PC-9 (cell line): Measurements from ENCODE around the gene CMTM7. TPM values are rescaled to one million over a fixed set of nuclear protein-coding genes. Genes with fewer than 3 reads are reported as not detected.
"Not testable (repeated sequence)": the region's sequence is repeated elsewhere in the genome, so short reads cannot be mapped to it uniquely, and the experiment has no call there.

Source experiments
- BruUV-seq: library from RNA; stranded (reverse); fragments of 400-500 nt; replicated peaks from 2 replicates; lab custom pipeline; 2021; lab: Mats Ljungman, UMichigan
- CTCF ChIA-PET: fragments of 300-600 bp; sonication (Branson Sonifier 250); formaldehyde crosslinking; loops from one replicate; lab custom pipeline; 2022; ENCODE audit warnings: antibody characterized with exemption; lab: Charles Lee
- POLR2A ChIA-PET: fragments of 300-600 bp; sonication (Branson Sonifier 250); formaldehyde crosslinking; loops from one replicate; lab custom pipeline; 2022; ENCODE audit warnings: antibody characterized with exemption; ENCODE audit not compliant: unreplicated experiment; lab: Charles Lee
- DNase-seq, 2 experiments: peaks; one replicate each; pipeline versions ENCODE4 v3.0.0 to v3.0.0-alpha.2; 2015 to 2022; ENCODE audit warnings: mixed read lengths in 1 of 2
- H2AFZ ChIP-seq: fragments of 200-600 bp; sonication (generic); 2 replicates; pipeline ENCODE4 v1.8.1; 2017; ENCODE audit warnings: antibody characterized with exemption
- H3F3A ChIP-seq: fragments of 200-600 bp; sonication (generic); 2 replicates; pipeline ENCODE4 v1.8.1; 2017; ENCODE audit warnings: antibody characterized with exemption, mild to moderate bottlenecking, low read depth; ENCODE audit not compliant: insufficient read depth
- H3K27ac ChIP-seq: fragments of 200-600 bp; sonication (generic); 2 replicates; pipeline ENCODE4 v1.6.1; 2016; ENCODE audit warnings: mixed run types
- H3K27me3 ChIP-seq: fragments of 200-600 bp; sonication (generic); 2 replicates; pipeline ENCODE4 v1.6.1; 2016; ENCODE audit warnings: low read depth, mixed run types; ENCODE audit not compliant: insufficient read depth
- H3K36me3 ChIP-seq: fragments of 200-600 bp; sonication (generic); 2 replicates; pipeline ENCODE4 v1.6.1; 2016; ENCODE audit warnings: low read depth, mixed run types
- H3K4me1 ChIP-seq: fragments of 200-600 bp; sonication (generic); replicated peaks from 2 replicates; pipeline ENCODE4 v1.6.1; 2016; ENCODE audit warnings: mixed run types; ENCODE audit not compliant: insufficient read depth
- H3K4me2 ChIP-seq: fragments of 200-600 bp; sonication (generic); 2 replicates; pipeline ENCODE4 v1.6.1; 2017; ENCODE audit warnings: mixed run types
- H3K4me3 ChIP-seq: fragments of 200-600 bp; sonication (generic); 2 replicates; pipeline ENCODE4 v1.6.1; 2016; ENCODE audit warnings: mixed run types
- H3K79me2 ChIP-seq: fragments of 200-600 bp; sonication (generic); 2 replicates; pipeline ENCODE4 v1.6.1; 2017; ENCODE audit warnings: low read depth, mixed run types
- H3K9me2 ChIP-seq: fragments of 200-600 bp; sonication (generic); 2 replicates; pipeline ENCODE4 v1.8.1; 2017; ENCODE audit warnings: mild to moderate bottlenecking; ENCODE audit not compliant: insufficient read depth
- H3K9me3 ChIP-seq: fragments of 200-600 bp; sonication (generic); 2 replicates; pipeline ENCODE4 v1.8.1; 2016; ENCODE audit warnings: low read depth; ENCODE audit not compliant: insufficient read depth
- H4K20me1 ChIP-seq: fragments of 200-600 bp; sonication (generic); 2 replicates; pipeline ENCODE4 v1.8.1; 2017; ENCODE audit not compliant: insufficient read depth
- CTCF ChIP-seq: fragments of 200-600 bp; sonication (generic); conservative IDR thresholded peaks from 2 replicates; pipeline ENCODE4 v1.6.1; 2017; ENCODE audit warnings: mixed run types, antibody characterized with exemption, mild to moderate bottlenecking, moderate library complexity
- EZH2 ChIP-seq: fragments of 200-600 bp; sonication (generic); IDR thresholded peaks from 2 replicates; pipeline ENCODE4 v1.8.0; 2017; ENCODE audit warnings: antibody characterized with exemption, low read depth
- intact Hi-C: fragments of 100-400 bp; cut with micrococcal nuclease; formaldehyde crosslinking; loops from one replicate; pipeline ENCODE4 v1.10.0; 2022; ENCODE audit not compliant: unreplicated experiment
- total RNA-seq: library from RNA; stranded (reverse); gene quantifications from 2 replicates; pipeline ENCODE4 v1.2.3, GENCODE V29; 2021

Gene CMTM7
- total RNA-seq, 1 experiment from 2014 or later: 37.1 TPM

GRCh38 chr3:32459450-32459849 is 67.8 kb downstream of the CMTM7 start:
- no peaks in the 10 kb centered on the region for H4K20me1 ChIP-seq
- no peaks in the 10 kb centered on the region for H3K79me2 ChIP-seq
- H3K36me3 ChIP-seq: no peaks in the 10 kb centered on the region
- TF ChIP-seq EZH2 (no peak), CTCF (no peak)
- intact Hi-C loops: no loop called here
- H3F3A ChIP-seq: no peaks in the 10 kb centered on the region
- H3K27me3 ChIP-seq: no peaks in the 10 kb centered on the region
- H3K4me3 ChIP-seq: no peak overlapping the region
- H3K9me3 ChIP-seq: no peaks in the 10 kb centered on the region
- no peaks in the 10 kb centered on the region for H3K4me1 ChIP-seq
- ChIA-PET CTCF (no interaction called here), POLR2A (no interaction called here)
- H2AFZ ChIP-seq: no peak overlapping the region
- no peaks in the 10 kb centered on the region for H3K9me2 ChIP-seq
- H3K4me2 ChIP-seq: no peak overlapping the region
- no peak overlapping the region for H3K27ac ChIP-seq
- no TSS peak for BruUV-seq
- no peak for DNase-seq

- Histone ChIP-seq H4K20me1 (no peaks in the 10 kb centered on the region), H3F3A (no peaks in the 10 kb centered on the region), H3K4me2 (no peak overlapping the region), H3K79me2 (no peaks in the 10 kb centered on the region), H2AFZ (no peak overlapping the region), H3K9me3 (no peaks in the 10 kb centered on the region), H3K4me3 (no peak overlapping the region), H3K27me3 (no peaks in the 10 kb centered on the region), H3K36me3 (no peaks in the 10 kb centered on the region), H3K9me2 (no peaks in the 10 kb centered on the region), H3K27ac (no peak overlapping the region), H3K4me1 (no peaks in the 10 kb centered on the region)
- no peak for DNase-seq
- ChIA-PET POLR2A (no interaction called here), CTCF (no interaction called here)
- BruUV-seq: no TSS peak
- intact Hi-C loops: no loop called here
- TF ChIP-seq CTCF (no peak), EZH2 (no peak)
Measured at GRCh38 chr3:32460031-32460749, 68.5 kb downstream of the CMTM7 start.

GRCh38 chr3:32460817-32461496 is 69.3 kb downstream of the CMTM7 start:
- H4K20me1 ChIP-seq, intact Hi-C loops, POLR2A ChIA-PET, H3K9me3 ChIP-seq, H2AFZ ChIP-seq, CTCF ChIA-PET, DNase-seq, H3K9me2 ChIP-seq, H3K79me2 ChIP-seq, H3K27ac ChIP-seq, H3K4me2 ChIP-seq, H3F3A ChIP-seq, H3K27me3 ChIP-seq, H3K4me1 ChIP-seq, BruUV-seq, H3K4me3 ChIP-seq, H3K36me3 ChIP-seq: not testable (repeated sequence)

- H3K4me3 ChIP-seq, H3F3A ChIP-seq, CTCF ChIA-PET, H3K4me2 ChIP-seq, H3K4me1 ChIP-seq, H3K27ac ChIP-seq, BruUV-seq, intact Hi-C loops, H4K20me1 ChIP-seq, H2AFZ ChIP-seq, H3K9me3 ChIP-seq, H3K9me2 ChIP-seq, H3K27me3 ChIP-seq, H3K79me2 ChIP-seq, DNase-seq, H3K36me3 ChIP-seq: not testable (repeated sequence)
- POLR2A ChIA-PET: interaction anchor here (0.6 kb wide), 1 partner anchor 125 kb away, joined by 3 read pairs; no protein-coding TSS in a partner anchor
Measured at GRCh38 chr3:32462191-32462986, 70.7 kb downstream of the CMTM7 start.

- H3K79me2 ChIP-seq, H3K27ac ChIP-seq, H3K27me3 ChIP-seq, H3K36me3 ChIP-seq, CTCF ChIA-PET, POLR2A ChIA-PET, H3K9me3 ChIP-seq, H3K4me1 ChIP-seq, H3K9me2 ChIP-seq, H3K4me2 ChIP-seq, H3K4me3 ChIP-seq, BruUV-seq, intact Hi-C loops, H2AFZ ChIP-seq, H4K20me1 ChIP-seq, H3F3A ChIP-seq: not testable (repeated sequence)
- peak in 1 of 2 experiments; percentile 20 for DNase-seq
Measured at GRCh38 chr3:32463415-32463814, 71.8 kb downstream of the CMTM7 start.
